DND-41 (cell line): ENCODE data around the gene LAYN.

Source experiments
- CTCF ChIP-seq: IDR thresholded peaks from 2 replicates; pipeline ENCODE4 v1.5.1; 2012; ENCODE audit warnings: borderline replicate concordance, low read length, moderate library complexity, mild to moderate bottlenecking; ENCODE audit not compliant: poor library complexity, severe bottlenecking; ENCODE audit errors: extremely low read depth
- EZH2 ChIP-seq: IDR thresholded peaks from 3 replicates; pipeline ENCODE4 v1.6.1; 2012; ENCODE audit warnings: borderline replicate concordance, low read depth, mild to moderate bottlenecking, moderate library complexity, low read length, inconsistent platforms; ENCODE audit not compliant: severe bottlenecking

DNA sequence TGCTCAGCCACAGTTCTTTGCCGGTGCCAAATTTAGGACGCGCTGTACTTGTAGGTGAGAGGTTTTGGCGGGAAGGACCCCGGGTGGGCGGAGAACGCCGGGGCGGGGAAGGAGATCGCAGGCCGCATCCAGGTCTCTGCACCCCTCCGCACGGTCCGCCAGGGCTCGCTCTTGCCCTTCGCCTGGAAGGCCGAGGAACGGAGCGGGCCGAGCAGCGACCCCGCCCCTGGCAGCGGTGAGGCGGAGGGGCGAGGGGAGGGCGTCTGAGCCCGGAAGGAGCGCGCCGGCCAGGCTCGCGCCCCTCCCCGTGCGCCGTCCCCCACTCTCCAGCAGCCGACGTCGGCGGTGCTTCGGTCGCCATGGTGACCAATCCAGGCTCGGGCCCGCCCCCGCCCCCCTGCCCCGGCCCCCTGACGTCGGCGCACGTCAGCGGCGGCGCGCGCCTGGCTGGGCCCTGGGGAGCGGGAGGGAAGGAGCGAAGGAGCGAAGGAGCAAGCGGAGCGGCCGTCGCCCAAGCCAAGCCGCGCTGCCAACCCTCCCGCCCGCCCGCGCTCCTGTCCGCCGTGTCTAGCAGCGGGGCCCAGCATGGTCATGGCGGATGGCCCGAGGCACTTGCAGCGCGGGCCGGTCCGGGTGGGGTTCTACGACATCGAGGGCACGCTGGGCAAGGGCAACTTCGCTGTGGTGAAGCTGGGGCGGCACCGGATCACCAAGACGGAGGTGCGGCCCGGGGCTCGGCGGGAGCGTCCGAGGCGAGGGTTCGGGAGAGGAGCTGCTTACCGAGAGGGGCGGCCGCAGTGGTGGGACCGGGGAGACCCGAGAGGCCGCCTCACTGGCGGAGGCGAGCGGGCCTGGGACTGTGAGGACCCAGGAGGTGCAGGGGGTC is 61.7 kb downstream of the LAYN start, which contains the start of gene SIK2:
- TF ChIP-seq CTCF: peak; percentile 90
- TF ChIP-seq EZH2: no peak
